Prostate gland (tissue), 2 donors: Measurements from ENCODE around the gene PSMD13. TPM values are rescaled to one million over a fixed set of nuclear protein-coding genes. Genes with fewer than 3 reads are reported as not detected.

Source experiments
- DNase-seq: peaks from one replicate; pipeline ENCODE4 v3.0.0-alpha.2; 2019; ENCODE audit warnings: low spot score
- H3K27ac ChIP-seq, 2 donors: fragments of 200-600 bp; sonication (generic); 2 replicates each; pipeline ENCODE4 v1.5.1; 2017 to 2019
- H3K27me3 ChIP-seq: fragments of 200-600 bp; sonication (generic); replicated peaks from 2 replicates; pipeline ENCODE4 v1.5.1; 2019; ENCODE audit not compliant: insufficient read depth
- H3K36me3 ChIP-seq, 2 donors: fragments of 200-600 bp; sonication (generic); 1 replicate in 1 of 2; 2 replicates in 1 of 2; pipeline versions ENCODE4 v1.5.1 to v1.8.1; 2017 to 2019
- H3K4me1 ChIP-seq: fragments of 200-600 bp; sonication (generic); replicated peaks from 2 replicates; pipeline ENCODE4 v1.5.1; 2019
- H3K4me3 ChIP-seq, 2 donors: fragments of 200-600 bp; sonication (generic); 2 replicates each; pipeline ENCODE4 v1.5.1; 2017 to 2019
- H3K9me3 ChIP-seq: fragments of 200-600 bp; sonication (generic); 2 replicates; pipeline ENCODE4 v1.5.1; 2017
- POLR2A ChIP-seq: fragments of 450-650 bp; IDR thresholded peaks from one replicate; pipeline ENCODE4 v1.6.1; 2016; ENCODE audit warnings: antibody characterized with exemption, mild to moderate bottlenecking
- POLR2AphosphoS5 ChIP-seq: sonication (generic); formaldehyde crosslinking; IDR thresholded peaks from one replicate; pipeline ENCODE4 v1.6.1; 2017; ENCODE audit warnings: antibody characterized with exemption
- WGBS: methylation state at CpG from one replicate; pipeline ENCODE4 v1.1.5; 2018; 5-methylcytosine and 5-hydroxymethylcytosine counted together
- intact Hi-C: fragments of 100-400 bp; cut with DNase I; formaldehyde crosslinking; loops from one replicate; pipeline ENCODE4 v1.14.2; 2022
- total RNA-seq, 2 donors: library from RNA; depleted of rRNA; stranded (reverse); fragments of >200 nt; gene quantifications; one replicate each; pipeline ENCODE4 v1.1.0, GENCODE V29; 2016
- TF ChIP-seq, protein P1 (sequence below), 4 experiments: fragments of 200-600 bp in 2 of 4; fragments of 450-650 bp in 2 of 4; sonication (generic) in 2 of 4; IDR thresholded peaks; 1 replicate in 3 of 4; 2 replicates in 1 of 4; pipeline ENCODE4 v1.5.1; 2016 to 2019; ENCODE audit warnings: antibody characterized with exemption in 4 of 4, mild to moderate bottlenecking in 2 of 4, moderate library complexity in 2 of 4

PSMD13 gene
- total RNA-seq, 2 donors from 2014 or later: 87.4 to 129 TPM

DNA sequence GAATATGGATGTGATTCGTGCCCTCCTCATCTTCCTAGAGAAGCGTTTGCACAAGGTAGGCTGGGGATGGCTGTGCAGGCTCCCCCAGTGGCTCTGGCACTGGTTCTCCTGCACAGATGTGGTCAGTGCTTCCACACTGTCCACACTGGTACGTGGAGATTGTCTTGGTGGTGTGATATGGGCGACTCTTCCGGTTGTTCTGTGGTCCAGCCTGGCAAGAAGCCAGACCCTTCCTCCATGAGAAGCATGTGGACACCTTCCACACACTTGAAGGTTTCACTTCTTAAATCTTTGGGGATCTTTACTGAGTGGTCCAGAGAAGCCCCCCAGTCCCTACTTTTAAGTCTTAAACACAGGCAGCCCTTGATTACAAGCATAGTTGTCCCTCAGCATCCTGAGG is 25.5 kb upstream of the PSMD13 start:
- Histone ChIP-seq H3K27me3 (no peaks in the 10 kb centered on the region), H3K27ac (no peak overlapping the region), H3K4me3 (no peak overlapping the region), H3K9me3 (no peaks in the 10 kb centered on the region), H3K36me3 (peaks cover 20 to 23% of the 10 kb centered on the region in 2 donors), H3K4me1 (peaks cover 13% of the 10 kb centered on the region)
- TF ChIP-seq, protein P1, sequence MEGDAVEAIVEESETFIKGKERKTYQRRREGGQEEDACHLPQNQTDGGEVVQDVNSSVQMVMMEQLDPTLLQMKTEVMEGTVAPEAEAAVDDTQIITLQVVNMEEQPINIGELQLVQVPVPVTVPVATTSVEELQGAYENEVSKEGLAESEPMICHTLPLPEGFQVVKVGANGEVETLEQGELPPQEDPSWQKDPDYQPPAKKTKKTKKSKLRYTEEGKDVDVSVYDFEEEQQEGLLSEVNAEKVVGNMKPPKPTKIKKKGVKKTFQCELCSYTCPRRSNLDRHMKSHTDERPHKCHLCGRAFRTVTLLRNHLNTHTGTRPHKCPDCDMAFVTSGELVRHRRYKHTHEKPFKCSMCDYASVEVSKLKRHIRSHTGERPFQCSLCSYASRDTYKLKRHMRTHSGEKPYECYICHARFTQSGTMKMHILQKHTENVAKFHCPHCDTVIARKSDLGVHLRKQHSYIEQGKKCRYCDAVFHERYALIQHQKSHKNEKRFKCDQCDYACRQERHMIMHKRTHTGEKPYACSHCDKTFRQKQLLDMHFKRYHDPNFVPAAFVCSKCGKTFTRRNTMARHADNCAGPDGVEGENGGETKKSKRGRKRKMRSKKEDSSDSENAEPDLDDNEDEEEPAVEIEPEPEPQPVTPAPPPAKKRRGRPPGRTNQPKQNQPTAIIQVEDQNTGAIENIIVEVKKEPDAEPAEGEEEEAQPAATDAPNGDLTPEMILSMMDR (IDR thresholded peaks at IDR 0.05): no peak
- TF ChIP-seq POLR2AphosphoS5 (no peak), POLR2A (no peak)
- intact Hi-C loops: no loop called here
- DNase-seq: no peak
- 88% methylated on average over 5 of the region's 5 CpGs for WGBS

DNA sequence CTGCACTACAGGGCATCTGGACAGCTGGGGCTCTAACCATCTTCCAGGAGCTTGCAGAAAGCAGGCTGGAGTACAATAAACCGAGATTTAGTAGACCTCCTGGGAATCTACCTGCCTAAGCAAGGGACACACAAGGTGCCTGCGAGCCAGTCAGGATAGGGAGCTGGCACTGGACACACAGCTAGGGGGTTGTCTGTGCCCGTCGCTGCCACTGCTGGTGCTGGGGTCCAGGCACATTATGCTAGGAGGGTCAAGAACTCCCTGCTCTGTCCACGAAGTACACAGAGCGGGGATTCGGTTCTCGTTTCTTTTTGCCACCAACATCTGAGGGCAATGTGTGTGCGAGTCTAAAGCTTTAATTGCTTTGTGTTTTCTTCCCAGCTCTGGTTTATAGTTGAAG is 25.0 kb upstream of the PSMD13 start:
- intact Hi-C loops: no loop called here
- Histone ChIP-seq H3K36me3 (peaks cover 20 to 23% of the 10 kb centered on the region in 2 donors), H3K4me1 (peaks cover 13% of the 10 kb centered on the region), H3K27ac (no peak overlapping the region), H3K4me3 (no peak overlapping the region), H3K9me3 (no peaks in the 10 kb centered on the region), H3K27me3 (no peaks in the 10 kb centered on the region)
- TF ChIP-seq POLR2AphosphoS5: no peak
- TF ChIP-seq, protein P1 (IDR thresholded peaks at IDR 0.05): no peak
- no peak for TF ChIP-seq POLR2A
- 85% methylated on average over 9 of the region's 9 CpGs for WGBS
- DNase-seq: no peak

DNA sequence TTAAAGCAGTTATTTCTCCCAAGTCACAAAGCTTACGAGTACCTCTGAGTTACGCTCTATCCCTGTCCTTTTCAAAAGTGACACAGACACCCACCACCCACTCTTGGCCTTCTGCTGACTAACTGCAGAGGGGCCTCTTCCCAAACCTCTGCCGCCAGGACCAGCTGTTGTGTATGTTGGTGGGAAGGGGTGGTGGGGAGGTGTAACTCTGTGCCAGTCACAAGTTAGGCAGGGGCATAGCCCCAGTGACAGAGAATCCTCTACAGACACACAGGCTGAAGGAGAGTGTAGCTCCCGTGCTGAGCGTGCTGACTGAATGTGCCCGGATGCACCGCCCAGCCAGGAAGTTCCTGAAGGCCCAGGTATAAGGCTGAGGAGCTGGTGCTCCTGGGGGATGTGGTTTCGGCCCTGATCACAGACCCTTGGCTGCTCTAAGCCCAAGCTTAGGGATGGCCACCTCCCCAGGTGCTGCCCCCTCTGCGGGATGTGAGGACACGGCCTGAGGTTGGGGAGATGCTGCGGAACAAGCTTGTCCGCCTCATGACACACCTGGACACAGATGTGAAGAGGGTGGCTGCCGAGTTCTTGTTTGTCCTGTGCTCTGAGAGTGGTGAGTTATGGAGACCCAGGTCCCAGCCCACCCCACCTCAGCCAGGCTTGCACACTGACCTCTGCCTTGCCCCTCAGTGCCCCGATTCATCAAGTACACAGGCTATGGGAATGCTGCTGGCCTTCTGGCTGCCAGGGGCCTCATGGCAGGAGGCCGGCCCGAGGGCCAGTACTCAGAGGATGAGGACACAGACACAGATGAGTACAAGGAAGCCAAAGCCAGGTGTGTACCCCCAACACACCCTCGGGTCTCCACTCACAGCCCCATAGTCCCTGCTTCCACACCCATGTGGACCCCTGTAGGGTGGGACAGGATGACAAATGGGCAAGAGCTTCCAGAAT is 24.4 kb upstream of the PSMD13 start:
- H3K27ac ChIP-seq: no peak overlapping the region
- no peak overlapping the region for H3K4me3 ChIP-seq
- no peak for DNase-seq
- peaks cover 13% of the 10 kb centered on the region for H3K4me1 ChIP-seq
- intact Hi-C loops: no loop called here
- TF ChIP-seq, protein P1 (IDR thresholded peaks at IDR 0.05): no peak
- TF ChIP-seq POLR2A: no peak
- no peak for TF ChIP-seq POLR2AphosphoS5
- peaks cover 20 to 23% of the 10 kb centered on the region in 2 donors for H3K36me3 ChIP-seq
- no peaks in the 10 kb centered on the region for H3K27me3 ChIP-seq
- WGBS: 92% methylated on average over 17 of the region's 17 CpGs
- no peaks in the 10 kb centered on the region for H3K9me3 ChIP-seq

DNA sequence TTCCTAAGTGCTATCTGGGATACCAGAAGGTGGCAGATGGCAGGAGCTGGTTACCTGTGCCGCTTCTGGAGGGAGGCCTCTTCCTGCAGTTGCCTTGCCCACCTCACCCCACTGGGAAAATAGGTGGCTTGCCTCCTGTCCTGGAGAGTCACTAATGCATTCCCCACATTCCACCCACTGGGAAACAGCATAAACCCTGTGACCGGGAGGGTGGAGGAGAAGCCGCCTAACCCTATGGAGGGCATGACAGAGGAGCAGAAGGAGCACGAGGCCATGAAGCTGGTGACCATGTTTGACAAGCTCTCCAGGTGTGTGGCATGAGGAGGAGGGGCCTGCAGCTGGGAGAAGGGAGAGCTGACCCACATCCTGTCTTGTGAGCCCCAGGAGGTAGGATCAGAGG is 23.7 kb upstream of the PSMD13 start:
- Histone ChIP-seq H3K27ac (no peak overlapping the region), H3K27me3 (no peaks in the 10 kb centered on the region), H3K9me3 (no peaks in the 10 kb centered on the region), H3K4me1 (peaks cover 13% of the 10 kb centered on the region), H3K36me3 (peaks cover 20 to 23% of the 10 kb centered on the region in 2 donors), H3K4me3 (no peak overlapping the region)
- DNase-seq: no peak
- TF ChIP-seq, protein P1 (IDR thresholded peaks at IDR 0.05): no peak
- no peak for TF ChIP-seq POLR2A
- 86% methylated on average over 4 of the region's 4 CpGs for WGBS
- intact Hi-C loops: no loop called here

DNA sequence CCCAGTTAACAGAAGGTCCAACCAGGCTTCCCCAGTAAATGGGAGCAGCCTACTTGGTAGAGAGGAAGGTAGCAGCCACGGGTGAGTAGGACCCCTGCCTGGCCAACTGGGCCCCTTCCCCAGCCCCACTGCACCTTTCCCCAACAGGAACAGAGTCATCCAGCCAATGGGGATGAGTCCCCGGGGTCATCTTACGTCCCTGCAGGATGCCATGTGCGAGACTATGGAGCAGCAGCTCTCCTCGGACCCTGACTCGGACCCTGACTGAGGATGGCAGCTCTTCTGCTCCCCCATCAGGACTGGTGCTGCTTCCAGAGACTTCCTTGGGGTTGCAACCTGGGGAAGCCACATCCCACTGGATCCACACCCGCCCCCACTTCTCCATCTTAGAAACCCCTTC is 22.7 kb upstream of the PSMD13 start:
- Histone ChIP-seq H3K36me3 (peaks cover 20 to 23% of the 10 kb centered on the region in 2 donors), H3K4me3 (no peak overlapping the region), H3K27ac (no peak overlapping the region), H3K9me3 (no peaks in the 10 kb centered on the region), H3K27me3 (no peaks in the 10 kb centered on the region), H3K4me1 (peaks cover 13% of the 10 kb centered on the region)
- intact Hi-C loops: no loop called here
- DNase-seq: no peak
- TF ChIP-seq, protein P1 (IDR thresholded peaks at IDR 0.05): no peak
- TF ChIP-seq POLR2A (no peak), POLR2AphosphoS5 (no peak)
- 79% methylated on average over 6 of the region's 7 CpGs for WGBS
